GM12891 (cell line): Measurements from ENCODE around the gene ABCA1.
A peak's percentile ranks its signal among the peaks of the same experiment; 100 is the strongest.
"Not testable (repeated sequence)": the region's sequence is repeated elsewhere in the genome, so short reads cannot be mapped to it uniquely, and the experiment has no call there.

ENCODE experiments used
- DNase-seq: peaks from one replicate; pipeline ENCODE4 v3.0.0; 2011; ENCODE audit warnings: low spot score; ENCODE audit not compliant: insufficient read length
- FAIRE-seq: peaks from 2 replicates; lab custom pipeline; 2011; peaks lifted over from hg19 to GRCh38; lab: Jason Lieb, UNC
- PAX5 ChIP-seq: IDR thresholded peaks from 2 replicates; pipeline ENCODE4 v1.6.1; 2011; ENCODE audit warnings: low read length, moderate library complexity, mild to moderate bottlenecking; ENCODE audit not compliant: insufficient read depth, severe bottlenecking
- POLR2A ChIP-seq: IDR thresholded peaks from 2 replicates; pipeline ENCODE4 v1.6.1; 2011; ENCODE audit warnings: low read depth, low read length, control low read depth
- POLR2AphosphoS5 ChIP-seq: IDR thresholded peaks from 2 replicates; pipeline ENCODE4 v1.6.1; 2011; ENCODE audit warnings: low read depth, low read length, control low read depth
- POU2F2 ChIP-seq: IDR thresholded peaks from 2 replicates; pipeline ENCODE4 v1.6.1; 2011; ENCODE audit warnings: low read depth, mild to moderate bottlenecking, control low read depth, low read length, moderate library complexity
- SPI1 ChIP-seq: IDR thresholded peaks from 2 replicates; pipeline ENCODE4 v1.6.1; 2011; ENCODE audit warnings: low read depth, low read length, control low read depth
- TAF1 ChIP-seq: IDR thresholded peaks from 2 replicates; pipeline ENCODE4 v1.6.1; 2011; ENCODE audit warnings: low read depth, low read length, control low read depth

The ABCA1 gene

GRCh38 chr9:104863180-104863883, 64.6 kb downstream of the ABCA1 start:
- peak; percentile 66 for FAIRE-seq
- peak; percentile 45 for DNase-seq

GRCh38 chr9:104861397-104861796, 66.6 kb downstream of the ABCA1 start:
- FAIRE-seq (no peak), DNase-seq (no peak)
- no peak for TF ChIP-seq SPI1
- no peak for TF ChIP-seq POU2F2
- no peak for TF ChIP-seq POLR2A
- no peak for TF ChIP-seq POLR2AphosphoS5
- TF ChIP-seq TAF1 = no peak
- TF ChIP-seq PAX5 = no peak

More at GRCh38 chr9:104863180-104863883, 64.6 kb downstream of the ABCA1 start:
- TF ChIP-seq POLR2AphosphoS5 = no peak

DNA sequence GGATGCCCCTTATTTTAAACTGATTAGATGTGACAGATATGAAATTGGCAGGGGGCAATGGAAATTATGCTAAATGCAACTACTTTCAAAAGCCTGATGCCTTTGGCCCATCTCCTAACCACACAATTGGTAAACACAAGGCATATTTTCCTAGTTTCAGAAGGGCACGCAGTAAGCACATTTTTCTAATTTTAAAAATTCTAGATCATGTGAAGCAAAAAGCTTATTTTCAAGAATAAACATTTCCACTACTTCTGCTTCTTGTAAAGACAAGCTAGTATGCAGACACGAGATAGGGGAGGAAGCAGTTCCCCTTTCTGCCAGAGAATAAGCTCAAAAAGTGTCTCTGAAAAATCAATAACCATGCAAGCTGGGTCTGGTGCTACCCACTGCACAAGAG, 67.7 kb downstream of the ABCA1 start:
- no peak for TF ChIP-seq POLR2AphosphoS5
- TF ChIP-seq SPI1 = peak; percentile 92
- TF ChIP-seq PAX5 = no peak
- TF ChIP-seq POLR2A = no peak
- FAIRE-seq (no peak), DNase-seq (no peak)

GRCh38 chr9:104858846-104859245, 69.1 kb downstream of the ABCA1 start:
- DNase-seq (no peak), FAIRE-seq (no peak)
- TF ChIP-seq POU2F2 (no peak), POLR2AphosphoS5 (no peak), PAX5 (no peak), TAF1 (no peak), POLR2A (no peak), SPI1 (no peak)

- FAIRE-seq (no peak), DNase-seq (no peak)
- no peak for TF ChIP-seq POLR2AphosphoS5
- no peak for TF ChIP-seq POU2F2
- no peak for TF ChIP-seq SPI1
- no peak for TF ChIP-seq POLR2A
- no peak for TF ChIP-seq TAF1
- TF ChIP-seq PAX5 = no peak
These were observed 69.7 kb downstream of the ABCA1 start for GRCh38 chr9:104858271-104858670.

- FAIRE-seq (no peak), DNase-seq (no peak)
- no peak for TF ChIP-seq SPI1
- no peak for TF ChIP-seq POU2F2
- TF ChIP-seq POLR2A = no peak
- no peak for TF ChIP-seq PAX5
- TF ChIP-seq TAF1 = no peak
- TF ChIP-seq POLR2AphosphoS5 = no peak
These were observed 71.5 kb downstream of the ABCA1 start for GRCh38 chr9:104856413-104856941.

DNA sequence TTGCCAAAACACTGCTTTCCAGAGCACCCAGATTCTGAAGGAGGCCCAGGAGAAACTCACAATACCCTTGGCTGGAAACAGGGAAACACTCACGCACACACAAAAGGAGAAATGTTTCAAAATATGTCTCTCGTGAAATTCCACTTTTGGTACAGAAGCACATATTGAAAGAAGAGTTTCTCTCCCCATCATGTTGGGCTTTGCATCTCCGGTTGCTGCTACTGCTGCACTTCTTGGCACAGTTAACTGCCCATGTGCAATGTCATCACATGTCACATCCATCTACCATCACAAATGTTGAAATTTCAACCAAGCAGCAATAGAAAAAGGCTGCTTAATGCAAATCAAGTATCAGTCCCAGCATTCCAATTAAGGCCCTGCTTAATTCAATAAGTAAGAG, 72.1 kb downstream of the ABCA1 start:
- DNase-seq = no peak
- TF ChIP-seq POU2F2 (no peak), SPI1 (no peak), POLR2A (no peak), POLR2AphosphoS5 (no peak), TAF1 (no peak), PAX5 (no peak)
- no peak for FAIRE-seq

DNA sequence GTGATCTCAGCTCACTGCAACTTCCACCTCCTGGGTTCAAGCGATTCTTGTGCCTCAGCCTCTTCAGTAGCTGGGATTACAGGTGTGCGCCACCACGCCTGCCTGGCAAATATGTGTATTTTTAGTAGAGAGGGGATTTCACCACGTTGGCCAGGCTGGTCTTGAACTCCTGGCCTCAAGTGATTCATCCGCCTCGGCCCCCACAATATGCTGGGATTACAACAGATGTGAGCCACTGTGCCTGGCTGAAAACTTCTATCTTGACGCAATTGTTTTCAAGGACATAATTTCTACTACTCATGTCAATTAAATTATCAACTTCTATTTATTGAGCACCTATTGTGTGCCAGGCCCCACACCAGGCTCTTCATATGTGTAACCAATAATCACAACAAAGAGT, 72.7 kb downstream of the ABCA1 start:
- FAIRE-seq, DNase-seq: not testable (repeated sequence)

DNA sequence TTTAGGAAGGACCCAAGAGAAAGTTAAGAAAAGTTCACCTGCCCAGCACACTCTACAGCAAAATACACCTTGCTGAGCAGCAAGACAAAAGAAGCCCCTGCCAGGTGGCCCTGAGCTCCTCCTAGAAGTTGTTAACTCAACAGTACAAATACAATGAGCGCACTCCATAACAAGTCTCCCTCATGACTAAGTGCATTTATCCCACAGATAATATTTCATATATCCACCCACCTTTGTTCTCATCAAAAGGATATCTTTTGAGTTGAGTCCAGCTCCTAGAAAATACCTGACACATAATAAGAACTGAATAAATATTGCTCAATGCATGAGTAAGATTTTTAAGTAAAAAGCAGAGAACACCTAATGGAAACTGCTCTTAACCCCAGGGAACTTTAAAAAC, 73.3 kb downstream of the ABCA1 start:
- DNase-seq (no peak), FAIRE-seq (no peak)
- TF ChIP-seq PAX5 = no peak
- TF ChIP-seq SPI1 = no peak
- no peak for TF ChIP-seq POU2F2
- TF ChIP-seq POLR2A = no peak
- TF ChIP-seq POLR2AphosphoS5 = no peak
- no peak for TF ChIP-seq TAF1

DNA sequence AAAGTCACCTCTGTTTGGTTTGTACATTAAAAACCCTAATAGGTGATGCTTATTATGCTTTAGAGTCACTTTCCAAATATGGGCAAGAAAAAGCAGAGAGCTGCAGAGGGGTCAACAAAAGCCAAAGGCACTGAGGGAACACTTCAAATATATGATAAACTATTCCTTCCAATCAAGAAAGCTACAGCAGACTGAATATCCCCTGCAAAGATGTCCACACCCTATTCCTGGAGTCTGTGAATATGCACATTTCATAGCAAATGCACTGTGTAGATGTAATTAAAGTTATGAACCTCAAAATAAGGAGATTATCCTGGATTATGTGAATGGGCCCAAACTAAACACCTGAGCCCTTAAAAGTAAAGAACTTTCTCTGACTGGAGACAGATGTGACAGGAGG, 74.3 kb downstream of the ABCA1 start:
- TF ChIP-seq POU2F2 = no peak
- no peak for TF ChIP-seq TAF1
- no peak for TF ChIP-seq POLR2AphosphoS5
- TF ChIP-seq POLR2A = no peak
- TF ChIP-seq SPI1 = no peak
- no peak for TF ChIP-seq PAX5
- DNase-seq (no peak), FAIRE-seq (no peak)
